KMS-11 (cell line): Measurements from ENCODE around the gene SUSD3.

Experiments used
- H2AFZ ChIP-seq: fragments of 200-600 bp; sonication (generic); 2 replicates; pipeline ENCODE4 v1.6.1; 2016; ENCODE audit warnings: antibody characterized with exemption, mixed run types, low read depth
- H3K27ac ChIP-seq: fragments of 200-600 bp; sonication (generic); 2 replicates; pipeline ENCODE4 v1.6.1; 2016; ENCODE audit warnings: mild to moderate bottlenecking, mixed run types
- H3K27me3 ChIP-seq: fragments of 200-600 bp; sonication (generic); 2 replicates; pipeline ENCODE4 v1.6.1; 2017; ENCODE audit warnings: mild to moderate bottlenecking, low read depth, mixed run types, moderate library complexity; ENCODE audit not compliant: insufficient read depth
- H3K36me3 ChIP-seq: fragments of 200-600 bp; sonication (generic); 2 replicates; pipeline ENCODE4 v1.6.1; 2017; ENCODE audit warnings: mild to moderate bottlenecking, mixed run types; ENCODE audit not compliant: insufficient read depth
- H3K4me1 ChIP-seq: fragments of 200-600 bp; sonication (generic); 2 replicates; pipeline ENCODE4 v1.6.1; 2016; ENCODE audit warnings: mild to moderate bottlenecking, low read depth, mixed run types; ENCODE audit not compliant: poor library complexity, severe bottlenecking
- H3K4me2 ChIP-seq: fragments of 200-600 bp; sonication (generic); 2 replicates; pipeline ENCODE4 v1.7.0; 2016; ENCODE audit warnings: mild to moderate bottlenecking, mixed run types
- H3K4me3 ChIP-seq: fragments of 200-600 bp; sonication (generic); IDR thresholded peaks from 2 replicates; pipeline ENCODE4 v1.6.1; 2017; ENCODE audit warnings: low read depth, low read length, mixed read lengths; ENCODE audit not compliant: insufficient read depth
- H3K79me2 ChIP-seq: fragments of 200-600 bp; sonication (generic); 2 replicates; pipeline ENCODE4 v1.6.1; 2016; ENCODE audit warnings: low read depth, mixed run types; ENCODE audit not compliant: insufficient read depth
- H3K9ac ChIP-seq: fragments of 200-600 bp; sonication (generic); 2 replicates; pipeline ENCODE4 v1.6.1; 2016; ENCODE audit warnings: mild to moderate bottlenecking, mixed run types
- H4K20me1 ChIP-seq: fragments of 200-600 bp; sonication (generic); 2 replicates; pipeline ENCODE4 v1.6.1; 2016; ENCODE audit warnings: mild to moderate bottlenecking, mixed run types; ENCODE audit not compliant: insufficient read depth
- TF ChIP-seq, protein P1 (sequence below): fragments of 200-600 bp; sonication (generic); conservative IDR thresholded peaks from 2 replicates; pipeline ENCODE4 v1.6.1; 2017; ENCODE audit warnings: low read depth, mild to moderate bottlenecking, antibody characterized with exemption, low read length, moderate library complexity, mixed read lengths

The SUSD3 gene

DNA sequence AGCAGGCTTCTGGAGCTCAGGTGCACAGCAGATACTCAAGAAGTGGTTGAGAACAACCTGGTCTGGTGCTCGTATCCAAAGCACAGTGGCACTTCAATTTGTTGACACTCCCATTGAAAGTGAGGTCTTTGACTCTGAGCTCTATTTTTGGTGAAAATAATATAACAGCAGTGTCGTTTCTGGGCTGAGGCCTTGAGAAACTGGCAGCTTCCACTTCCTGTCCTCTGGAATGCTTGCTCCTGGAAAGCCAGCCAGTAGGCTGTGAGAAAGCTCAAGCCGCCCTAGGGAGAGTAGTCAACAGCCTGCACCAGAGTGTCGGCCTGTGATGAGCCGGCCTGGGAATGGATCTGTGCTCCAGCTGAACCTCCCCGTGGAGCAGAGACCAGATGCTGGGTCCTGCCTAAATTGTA is 6.8 kb upstream of the SUSD3 start:
- Histone ChIP-seq H3K27ac (no peak overlapping the region), H3K79me2 (no peaks in the 10 kb centered on the region)
- TF ChIP-seq, protein P1, sequence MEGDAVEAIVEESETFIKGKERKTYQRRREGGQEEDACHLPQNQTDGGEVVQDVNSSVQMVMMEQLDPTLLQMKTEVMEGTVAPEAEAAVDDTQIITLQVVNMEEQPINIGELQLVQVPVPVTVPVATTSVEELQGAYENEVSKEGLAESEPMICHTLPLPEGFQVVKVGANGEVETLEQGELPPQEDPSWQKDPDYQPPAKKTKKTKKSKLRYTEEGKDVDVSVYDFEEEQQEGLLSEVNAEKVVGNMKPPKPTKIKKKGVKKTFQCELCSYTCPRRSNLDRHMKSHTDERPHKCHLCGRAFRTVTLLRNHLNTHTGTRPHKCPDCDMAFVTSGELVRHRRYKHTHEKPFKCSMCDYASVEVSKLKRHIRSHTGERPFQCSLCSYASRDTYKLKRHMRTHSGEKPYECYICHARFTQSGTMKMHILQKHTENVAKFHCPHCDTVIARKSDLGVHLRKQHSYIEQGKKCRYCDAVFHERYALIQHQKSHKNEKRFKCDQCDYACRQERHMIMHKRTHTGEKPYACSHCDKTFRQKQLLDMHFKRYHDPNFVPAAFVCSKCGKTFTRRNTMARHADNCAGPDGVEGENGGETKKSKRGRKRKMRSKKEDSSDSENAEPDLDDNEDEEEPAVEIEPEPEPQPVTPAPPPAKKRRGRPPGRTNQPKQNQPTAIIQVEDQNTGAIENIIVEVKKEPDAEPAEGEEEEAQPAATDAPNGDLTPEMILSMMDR = no peak

DNA sequence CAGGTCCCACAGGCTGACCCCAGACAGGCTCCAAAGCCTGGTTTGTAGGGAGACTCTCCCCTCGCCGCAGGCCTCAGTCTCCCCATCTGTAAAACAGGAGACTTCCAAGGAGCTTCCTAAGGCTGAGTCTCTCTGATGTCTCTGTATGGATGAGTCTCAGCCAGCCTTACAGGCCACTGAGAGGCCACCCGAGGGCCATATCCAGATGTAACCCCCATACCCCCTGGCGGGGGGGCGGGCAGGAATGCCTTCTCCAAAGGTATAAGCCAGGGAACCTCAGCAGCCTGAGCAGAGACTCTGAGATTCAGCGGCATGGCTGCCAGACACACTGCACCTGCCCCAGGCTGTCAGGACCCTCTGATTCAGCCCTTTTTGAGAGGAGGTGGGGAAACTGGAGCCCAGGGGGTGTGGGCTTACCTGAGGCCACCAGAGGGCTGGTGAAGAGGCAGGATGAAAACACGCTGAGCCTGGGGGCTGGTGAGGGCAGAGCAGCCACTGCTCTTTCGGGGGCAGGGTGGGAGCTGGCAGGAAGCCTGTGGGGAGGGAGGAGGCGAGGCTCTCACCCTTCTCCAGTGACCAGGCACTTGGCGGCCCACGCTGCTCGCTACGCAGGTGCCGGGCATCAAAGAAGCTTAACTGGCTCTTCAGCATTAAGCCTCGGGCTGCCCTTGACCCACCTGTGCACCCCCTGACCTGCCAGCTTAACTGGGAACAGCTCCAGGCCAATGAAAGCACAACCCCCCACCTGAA is 5.5 kb upstream of the SUSD3 start:
- Histone ChIP-seq H3K36me3 (no peaks in the 10 kb centered on the region), H3K4me2 (no peak overlapping the region), H3K9ac (no peak overlapping the region), H3K4me1 (peaks cover 10% of the 10 kb centered on the region), H3K79me2 (no peaks in the 10 kb centered on the region), H2AFZ (no peak overlapping the region), H4K20me1 (no peaks in the 10 kb centered on the region), H3K4me3 (no peak overlapping the region), H3K27ac (no peak overlapping the region), H3K27me3 (no peaks in the 10 kb centered on the region)
- TF ChIP-seq, protein P1 = no peak

More for the DNA sequence above, 6.8 kb upstream of the SUSD3 start:
- H3K9ac ChIP-seq = no peak overlapping the region
- H3K4me1 ChIP-seq = peaks cover 8% of the 10 kb centered on the region
- no peaks in the 10 kb centered on the region for H3K36me3 ChIP-seq
- H3K4me2 ChIP-seq = no peak overlapping the region
- H3K27me3 ChIP-seq = no peaks in the 10 kb centered on the region
- no peaks in the 10 kb centered on the region for H4K20me1 ChIP-seq
- H3K4me3 ChIP-seq = no peak overlapping the region
- no peak overlapping the region for H2AFZ ChIP-seq

DNA sequence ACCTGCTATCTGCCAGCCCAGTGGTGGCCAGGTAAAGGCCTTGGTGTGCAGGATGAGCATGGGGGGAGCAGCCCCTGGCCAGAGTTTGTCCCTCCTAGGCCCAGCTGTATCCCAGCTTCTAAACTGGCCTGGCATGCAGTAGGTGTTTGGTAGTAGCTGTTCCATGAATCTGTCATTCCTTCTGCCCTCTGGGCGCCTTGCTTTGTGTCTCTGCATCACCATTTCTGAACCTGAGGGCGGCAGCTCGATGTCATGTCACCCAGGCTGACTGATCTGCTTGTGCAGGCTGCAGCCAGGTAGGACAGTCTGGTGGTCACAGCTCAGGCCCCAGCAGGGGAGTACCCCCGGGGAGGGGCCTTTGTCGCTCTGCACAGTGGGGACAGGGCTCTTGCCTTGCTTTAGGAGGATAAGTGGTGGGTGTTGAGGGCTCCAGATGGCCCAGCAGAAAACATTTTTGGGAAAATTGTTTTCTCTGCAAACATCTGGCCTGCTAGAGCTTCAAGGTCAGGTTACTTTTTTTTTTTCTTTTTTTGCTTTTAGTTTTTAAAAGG is 4.6 kb upstream of the SUSD3 start:
- Histone ChIP-seq H3K4me1 (peaks cover 14% of the 10 kb centered on the region), H2AFZ (no peak overlapping the region), H3K4me2 (no peak overlapping the region), H3K79me2 (no peaks in the 10 kb centered on the region), H3K4me3 (no peak overlapping the region), H3K27ac (no peak overlapping the region), H3K27me3 (no peaks in the 10 kb centered on the region), H4K20me1 (no peaks in the 10 kb centered on the region), H3K36me3 (no peaks in the 10 kb centered on the region), H3K9ac (no peak overlapping the region)
- TF ChIP-seq, protein P1 = no peak

DNA sequence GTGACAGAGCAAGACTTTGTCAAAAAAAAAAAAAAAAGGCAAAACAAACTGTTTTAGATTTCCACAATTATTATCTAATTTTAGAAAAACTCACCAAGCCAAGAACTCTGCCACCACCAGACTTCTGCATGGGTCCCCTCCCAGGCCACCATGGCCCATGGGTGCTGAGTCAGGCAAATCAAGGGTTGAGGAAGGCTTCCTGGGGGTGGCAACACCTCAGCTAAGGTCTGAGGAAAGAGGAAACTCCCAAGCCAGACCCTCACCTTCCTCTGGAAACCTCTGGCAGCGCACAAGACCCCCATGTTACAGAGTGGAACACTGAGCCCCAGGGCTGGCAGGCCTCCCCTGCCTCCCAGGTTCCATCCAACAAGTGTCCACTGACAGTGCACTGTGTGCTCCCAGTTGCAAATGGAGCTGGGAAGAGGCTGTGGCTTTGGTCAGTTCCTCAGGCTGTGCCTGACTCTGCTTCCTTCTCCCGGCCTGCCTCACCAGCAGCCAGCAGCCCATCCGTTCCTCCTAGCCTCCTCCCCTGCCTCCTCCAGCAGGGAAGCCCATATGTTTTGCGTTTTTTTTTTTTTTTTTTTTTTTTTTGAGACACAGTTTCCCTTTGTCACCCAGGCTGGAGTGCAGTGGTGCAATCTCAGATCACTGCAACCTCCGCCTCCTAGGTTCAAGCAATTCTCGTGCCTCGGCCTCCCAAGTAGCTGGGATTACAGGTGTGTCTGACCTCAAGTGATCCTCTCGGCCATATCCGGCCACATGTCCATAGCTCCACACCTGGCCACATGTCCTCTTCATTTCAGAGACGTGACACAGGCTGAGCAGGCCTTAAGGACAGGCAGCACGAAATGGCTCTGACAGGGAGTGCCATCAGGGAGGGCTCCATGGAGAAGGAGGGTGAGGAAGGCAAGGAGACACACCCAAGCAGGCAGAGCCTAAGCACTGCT is 3.5 kb upstream of the SUSD3 start:
- H3K36me3 ChIP-seq = no peaks in the 10 kb centered on the region
- peaks cover 23% of the 10 kb centered on the region for H3K4me1 ChIP-seq
- no peak overlapping the region for H3K9ac ChIP-seq
- no peak overlapping the region for H3K4me2 ChIP-seq
- H3K27me3 ChIP-seq = no peaks in the 10 kb centered on the region
- H3K4me3 ChIP-seq = no peak overlapping the region
- TF ChIP-seq, protein P1 = no peak
- no peaks in the 10 kb centered on the region for H4K20me1 ChIP-seq
- no peak overlapping the region for H3K27ac ChIP-seq
- no peak overlapping the region for H2AFZ ChIP-seq
- no peaks in the 10 kb centered on the region for H3K79me2 ChIP-seq
